ENCODE results near the gene SPATA4.
A peak's percentile ranks its signal among the peaks of the same experiment; 100 is the strongest.

The SPATA4 gene

DNA sequence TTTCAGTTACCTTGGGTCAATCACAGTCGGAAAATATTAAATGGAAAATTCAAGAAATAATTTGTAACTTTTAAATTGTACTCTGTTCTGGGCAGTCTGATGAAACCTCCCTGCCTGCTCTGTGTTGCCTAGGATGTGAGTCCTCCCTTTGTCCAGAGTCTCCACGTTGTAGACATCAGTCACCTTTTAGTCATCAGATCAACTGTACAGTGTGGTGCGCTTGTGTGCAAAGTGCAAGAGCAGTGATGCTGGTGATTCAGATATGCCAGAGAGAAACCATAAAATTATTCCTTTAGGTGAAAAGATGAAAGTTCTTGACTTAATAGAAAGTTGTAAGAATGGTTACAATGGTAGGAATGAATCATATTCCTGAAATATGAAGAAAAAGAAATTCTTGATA is 1.4 kb downstream of the SPATA4 start:
- TF ChIP-seq, protein P1, sequence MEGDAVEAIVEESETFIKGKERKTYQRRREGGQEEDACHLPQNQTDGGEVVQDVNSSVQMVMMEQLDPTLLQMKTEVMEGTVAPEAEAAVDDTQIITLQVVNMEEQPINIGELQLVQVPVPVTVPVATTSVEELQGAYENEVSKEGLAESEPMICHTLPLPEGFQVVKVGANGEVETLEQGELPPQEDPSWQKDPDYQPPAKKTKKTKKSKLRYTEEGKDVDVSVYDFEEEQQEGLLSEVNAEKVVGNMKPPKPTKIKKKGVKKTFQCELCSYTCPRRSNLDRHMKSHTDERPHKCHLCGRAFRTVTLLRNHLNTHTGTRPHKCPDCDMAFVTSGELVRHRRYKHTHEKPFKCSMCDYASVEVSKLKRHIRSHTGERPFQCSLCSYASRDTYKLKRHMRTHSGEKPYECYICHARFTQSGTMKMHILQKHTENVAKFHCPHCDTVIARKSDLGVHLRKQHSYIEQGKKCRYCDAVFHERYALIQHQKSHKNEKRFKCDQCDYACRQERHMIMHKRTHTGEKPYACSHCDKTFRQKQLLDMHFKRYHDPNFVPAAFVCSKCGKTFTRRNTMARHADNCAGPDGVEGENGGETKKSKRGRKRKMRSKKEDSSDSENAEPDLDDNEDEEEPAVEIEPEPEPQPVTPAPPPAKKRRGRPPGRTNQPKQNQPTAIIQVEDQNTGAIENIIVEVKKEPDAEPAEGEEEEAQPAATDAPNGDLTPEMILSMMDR (IDR thresholded peaks at IDR 0.05; ENCODE audit: insufficient read depth, low read length, missing control alignments) = no peak
- POLR2A ChIA-PET = no interaction called here
- no peak overlapping the region for H3K4me3 ChIP-seq (ENCODE audit: low read depth, low read length)
- CTCF ChIA-PET = interaction anchor here (1.5 kb wide), 1 partner anchor 82 kb away, joined by 3 read pairs; no protein-coding TSS in a partner anchor
- peak; percentile 47 for DNase-seq (ENCODE audit: low read depth, low spot score)

DNA sequence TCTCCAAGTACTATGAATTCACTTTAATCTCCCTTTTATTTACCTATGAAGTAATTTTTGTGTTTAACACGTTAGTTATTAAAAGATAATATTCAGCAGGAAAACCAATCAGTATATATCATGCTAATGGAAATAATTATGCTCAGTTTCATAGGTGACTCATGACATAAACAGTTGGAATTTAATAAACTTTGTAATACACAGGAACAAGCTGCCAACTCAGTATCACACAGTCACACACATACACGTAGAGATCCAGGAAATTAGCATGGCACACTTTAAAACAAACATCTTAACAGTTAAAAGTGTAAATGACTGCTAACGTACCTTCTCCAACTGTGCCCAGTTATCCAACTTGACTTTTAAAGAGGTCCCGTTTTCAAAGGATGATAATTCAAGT is 2.3 kb downstream of the SPATA4 start:
- CTCF ChIA-PET = no interaction called here
- DNase-seq (ENCODE audit: low read depth, low spot score) = no peak
- TF ChIP-seq, protein P1 (IDR thresholded peaks at IDR 0.05; ENCODE audit: insufficient read depth, low read length, missing control alignments) = no peak
- H3K4me3 ChIP-seq (ENCODE audit: low read depth, low read length) = no peak overlapping the region
- POLR2A ChIA-PET = interaction anchor here (0.6 kb wide), 1 partner anchor 587 kb away, joined by 4 read pairs; no protein-coding TSS in a partner anchor

DNA sequence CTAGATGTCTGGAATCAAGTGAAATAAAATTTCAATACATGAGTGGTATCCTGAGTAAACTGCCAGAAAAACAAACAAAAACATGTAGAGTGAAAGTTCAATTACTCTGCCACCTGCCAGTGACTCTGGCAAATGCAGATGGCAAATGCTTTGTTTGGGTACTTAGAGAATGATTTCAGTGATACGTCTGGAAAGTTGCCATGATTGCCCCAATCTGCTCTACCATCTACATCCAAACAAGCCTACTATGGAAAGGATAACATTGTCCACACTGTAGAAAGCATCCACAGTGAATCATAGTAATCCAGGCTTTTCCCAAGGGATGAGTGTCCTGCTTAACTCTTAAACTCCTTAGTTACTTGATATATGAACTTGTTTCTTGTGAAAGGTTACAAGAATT is 3.4 kb downstream of the SPATA4 start:
- ChIA-PET POLR2A (no interaction called here), CTCF (no interaction called here)
- no peak overlapping the region for H3K4me3 ChIP-seq (ENCODE audit: low read depth, low read length)
- TF ChIP-seq, protein P1 (IDR thresholded peaks at IDR 0.05; ENCODE audit: insufficient read depth, low read length, missing control alignments) = no peak
- DNase-seq (ENCODE audit: low read depth, low spot score) = no peak

DNA sequence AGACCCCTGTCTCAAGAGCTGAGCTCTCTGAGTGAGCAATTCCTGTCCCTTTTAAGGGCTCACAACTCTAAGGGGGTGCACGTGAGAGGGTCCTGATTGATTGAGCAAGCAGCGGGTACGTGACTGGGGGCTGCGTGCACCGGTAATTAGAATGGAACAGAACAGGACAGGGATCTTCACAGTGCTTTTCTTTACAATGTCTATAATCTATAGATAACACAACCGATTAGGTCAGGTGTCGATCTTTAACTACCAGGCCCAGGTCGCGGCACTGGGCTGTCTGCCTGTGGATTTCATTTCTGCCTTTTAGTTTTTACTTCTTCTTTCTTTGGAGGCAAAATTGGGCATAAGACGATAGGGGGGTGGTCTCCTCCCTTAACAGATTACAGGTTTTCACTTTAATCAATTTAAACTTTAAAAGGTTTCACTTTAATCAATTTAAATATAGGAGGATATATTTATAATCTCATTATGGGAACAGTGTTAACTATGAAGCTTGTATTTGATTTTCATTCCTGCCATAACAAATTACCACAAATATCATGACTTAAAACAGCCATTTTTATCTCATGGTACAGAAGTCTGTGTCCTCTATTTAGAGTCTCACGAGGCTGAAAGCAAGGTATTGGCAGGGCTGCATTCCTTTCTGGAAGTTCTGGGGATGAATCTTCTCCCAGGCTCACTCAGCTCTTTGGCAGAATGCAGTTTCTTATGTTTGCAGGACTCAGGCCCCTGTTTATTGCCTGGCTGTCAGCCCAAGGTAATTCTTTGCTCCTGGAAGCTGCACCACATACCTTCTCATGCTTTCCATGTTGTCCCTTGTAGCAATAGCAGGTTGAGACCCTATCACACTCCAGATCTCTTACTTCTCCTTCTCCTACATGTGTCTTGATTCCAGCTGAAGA is 5.2 kb downstream of the SPATA4 start:
- no peak overlapping the region for H3K4me3 ChIP-seq (ENCODE audit: low read depth, low read length)
- POLR2A ChIA-PET = interaction anchor here (0.7 to 1.1 kb wide), 2 partner anchors 48 to 70 kb away, joined by 3 read pairs; no protein-coding TSS in a partner anchor
- TF ChIP-seq, protein P1 (IDR thresholded peaks at IDR 0.05; ENCODE audit: insufficient read depth, low read length, missing control alignments) = no peak
- DNase-seq (ENCODE audit: low read depth, low spot score) = no peak
- CTCF ChIA-PET = interaction anchor here (0.7 kb wide), 1 partner anchor 9 kb away, joined by 4 read pairs; no protein-coding TSS in a partner anchor

DNA sequence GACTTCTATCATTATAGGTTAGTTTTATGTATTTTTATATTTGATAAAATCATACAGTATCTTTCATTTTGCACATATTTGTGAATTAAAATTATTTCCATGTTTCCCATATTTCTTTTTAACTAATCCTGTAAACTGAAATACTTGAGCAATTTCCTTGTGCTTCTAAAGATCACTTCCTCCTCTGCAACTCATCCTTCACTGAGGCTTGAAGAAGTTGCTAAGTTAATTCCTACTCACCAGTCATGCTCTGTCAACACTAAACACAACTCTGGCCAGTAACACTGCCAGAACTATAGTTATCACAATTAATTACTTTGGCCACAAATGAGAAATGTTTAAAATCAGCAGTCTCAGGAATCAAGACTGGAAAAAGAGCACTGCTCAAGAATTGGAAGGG is 6.7 kb downstream of the SPATA4 start:
- CTCF ChIA-PET = no interaction called here
- DNase-seq (ENCODE audit: low read depth, low spot score) = no peak
- POLR2A ChIA-PET = no interaction called here
- no peak overlapping the region for H3K4me3 ChIP-seq (ENCODE audit: low read depth, low read length)
- TF ChIP-seq, protein P1 (IDR thresholded peaks at IDR 0.05; ENCODE audit: insufficient read depth, low read length, missing control alignments) = no peak

DNA sequence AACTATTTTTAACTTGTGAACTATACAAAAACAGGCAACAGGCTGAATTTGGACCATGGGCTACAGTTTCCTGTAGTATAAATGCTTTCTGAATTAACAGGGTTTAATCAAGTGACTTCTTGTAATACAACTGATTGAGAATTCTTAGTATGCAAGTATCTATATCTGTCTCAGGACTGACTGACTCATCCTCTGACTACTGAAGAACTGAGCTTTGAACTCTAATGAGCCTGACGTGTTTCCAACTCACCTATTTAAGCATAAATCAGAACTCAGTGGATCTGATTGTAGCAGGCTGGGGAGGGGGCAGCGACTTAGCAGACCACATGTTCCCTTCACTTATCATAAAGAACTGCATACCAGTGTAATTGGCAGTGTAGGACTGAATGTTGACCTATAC is 7.8 kb downstream of the SPATA4 start:
- H3K4me3 ChIP-seq (ENCODE audit: low read depth, low read length) = no peak overlapping the region
- TF ChIP-seq, protein P1 (IDR thresholded peaks at IDR 0.05; ENCODE audit: insufficient read depth, low read length, missing control alignments) = no peak
- DNase-seq (ENCODE audit: low read depth, low spot score) = no peak
- ChIA-PET POLR2A (interaction anchor here (0.7 kb wide), 1 partner anchor 117 kb away, joined by 4 read pairs; no protein-coding TSS in a partner anchor), CTCF (no interaction called here)
